NB4 (cell line): ENCODE measurements around the gene SDCBP2.

Experiments used
- CTCF ChIP-seq: IDR thresholded peaks from one replicate; pipeline ENCODE4 v1.5.1; 2012; ENCODE audit warnings: low read depth, low read length
- POLR2A ChIP-seq: IDR thresholded peaks from 2 replicates; pipeline ENCODE4 v1.6.1; 2011; ENCODE audit warnings: mild to moderate bottlenecking; ENCODE audit not compliant: insufficient read length; ENCODE audit errors: extremely low read depth

DNA sequence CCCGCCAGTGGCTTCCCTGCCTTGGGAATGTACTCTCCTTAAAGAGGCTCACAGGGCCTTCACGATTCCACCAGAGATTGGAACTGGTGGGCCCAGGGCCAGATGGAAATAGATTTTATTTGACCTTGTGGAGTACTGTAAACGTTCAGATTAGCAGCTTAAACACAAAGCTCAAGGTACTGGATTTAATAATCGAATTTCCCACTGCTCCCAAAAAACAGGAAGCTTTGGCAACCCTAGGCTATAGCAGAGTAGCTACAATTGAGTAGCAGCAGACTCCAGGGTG, 7.3 kb downstream of the SDCBP2 start:
- TF ChIP-seq POLR2A (no peak), CTCF (no peak)
